Cardiac fibroblast (primary cell): Measurements from ENCODE around the gene LRP1B.

ENCODE experiments used
- DNase-seq, 2 donors: peaks; one replicate each; pipeline versions ENCODE4 v3.0.0 to v3.0.0-alpha.2; 2010; ENCODE audit warnings: low read depth in 2 of 2
- H3K4me3 ChIP-seq, 2 donors: replicated peaks in 1 of 2; 1 replicate in 1 of 2; 2 replicates in 1 of 2; pipeline ENCODE4 v1.5.1; 2011; ENCODE audit warnings: low read depth in 2 of 2, low read length in 2 of 2, mild to moderate bottlenecking in 2 of 2, moderate library complexity in 1 of 2
- TF ChIP-seq, protein P1 (sequence below): IDR thresholded peaks from one replicate; pipeline ENCODE4 v1.5.1; 2011; ENCODE audit warnings: low read depth, mild to moderate bottlenecking, low read length, inconsistent platforms

The LRP1B gene

GRCh38 chr2:140529706-140530105 lies 1601.1 kb downstream of the LRP1B start:
- no peak overlapping the region for H3K4me3 ChIP-seq
- TF ChIP-seq, protein P1, sequence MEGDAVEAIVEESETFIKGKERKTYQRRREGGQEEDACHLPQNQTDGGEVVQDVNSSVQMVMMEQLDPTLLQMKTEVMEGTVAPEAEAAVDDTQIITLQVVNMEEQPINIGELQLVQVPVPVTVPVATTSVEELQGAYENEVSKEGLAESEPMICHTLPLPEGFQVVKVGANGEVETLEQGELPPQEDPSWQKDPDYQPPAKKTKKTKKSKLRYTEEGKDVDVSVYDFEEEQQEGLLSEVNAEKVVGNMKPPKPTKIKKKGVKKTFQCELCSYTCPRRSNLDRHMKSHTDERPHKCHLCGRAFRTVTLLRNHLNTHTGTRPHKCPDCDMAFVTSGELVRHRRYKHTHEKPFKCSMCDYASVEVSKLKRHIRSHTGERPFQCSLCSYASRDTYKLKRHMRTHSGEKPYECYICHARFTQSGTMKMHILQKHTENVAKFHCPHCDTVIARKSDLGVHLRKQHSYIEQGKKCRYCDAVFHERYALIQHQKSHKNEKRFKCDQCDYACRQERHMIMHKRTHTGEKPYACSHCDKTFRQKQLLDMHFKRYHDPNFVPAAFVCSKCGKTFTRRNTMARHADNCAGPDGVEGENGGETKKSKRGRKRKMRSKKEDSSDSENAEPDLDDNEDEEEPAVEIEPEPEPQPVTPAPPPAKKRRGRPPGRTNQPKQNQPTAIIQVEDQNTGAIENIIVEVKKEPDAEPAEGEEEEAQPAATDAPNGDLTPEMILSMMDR = no peak
- peak in 1 of 2 donors; percentile 3 for DNase-seq

- TF ChIP-seq, protein P1 = no peak
- no peak overlapping the region for H3K4me3 ChIP-seq
- DNase-seq = no peak
Observed at GRCh38 chr2:140528982-140529381, 1601.8 kb downstream of the LRP1B start.

DNA sequence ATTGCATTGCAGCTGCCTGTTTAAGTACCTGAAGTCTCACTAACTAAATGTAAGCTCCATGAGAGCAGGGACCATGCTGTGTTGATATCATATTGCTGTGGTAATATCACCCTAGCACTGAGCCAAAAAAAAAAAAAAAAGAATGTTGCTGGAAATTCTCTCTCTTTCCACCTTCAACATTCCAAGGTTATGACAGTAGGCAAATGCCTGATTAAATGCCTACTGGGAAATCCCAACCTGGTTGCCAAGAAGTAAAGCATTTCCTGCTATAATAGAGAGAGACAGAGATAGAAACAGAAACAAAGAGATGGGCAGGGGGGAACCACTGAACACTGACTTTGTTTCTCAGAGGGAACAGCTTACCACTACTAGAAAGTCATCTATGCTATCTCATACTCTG lies 1604.2 kb downstream of the LRP1B start:
- DNase-seq = peak; percentile 58 to 67
- H3K4me3 ChIP-seq = no peak overlapping the region
- TF ChIP-seq, protein P1 = no peak

DNA sequence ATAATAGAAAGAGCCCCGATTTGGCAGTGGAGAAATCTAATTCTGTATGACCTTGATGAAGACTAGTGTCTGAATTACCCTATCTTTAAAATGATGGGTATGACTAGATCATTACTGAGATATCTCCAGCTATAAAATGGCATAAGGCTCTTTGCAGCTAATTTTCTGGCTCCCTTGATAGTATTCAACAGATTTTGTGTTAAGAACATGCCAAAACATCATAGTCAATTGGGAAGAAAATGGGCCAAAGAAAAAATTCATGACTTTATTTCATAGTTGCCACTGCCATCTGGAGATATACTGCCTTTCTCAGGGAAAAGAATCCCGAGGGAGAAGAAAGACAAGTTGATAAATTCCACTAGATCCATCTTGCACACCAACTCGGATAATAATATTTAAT lies 1618.7 kb downstream of the LRP1B start:
- H3K4me3 ChIP-seq = no peak overlapping the region
- no peak for DNase-seq
- TF ChIP-seq, protein P1 = no peak

DNA sequence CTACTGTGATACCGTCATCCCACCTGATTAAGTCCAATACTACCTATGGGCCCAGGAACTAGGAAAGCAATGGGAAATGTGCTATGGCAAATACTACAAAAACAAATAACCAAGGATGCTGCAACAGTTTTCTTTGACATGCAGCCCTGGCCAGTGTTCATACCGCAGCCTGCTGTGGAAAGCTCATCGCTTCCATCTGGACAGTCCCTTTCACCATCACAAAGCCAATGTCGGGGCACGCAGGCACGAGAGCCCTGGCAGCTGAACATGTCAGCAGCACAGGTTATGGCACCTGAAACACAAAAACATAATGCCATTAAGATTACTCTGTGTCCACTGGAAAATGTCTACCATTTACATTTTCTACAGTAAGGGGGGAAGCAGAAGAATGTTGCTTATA lies 1621.1 kb downstream of the LRP1B start:
- TF ChIP-seq, protein P1 = no peak
- no peak overlapping the region for H3K4me3 ChIP-seq
- no peak for DNase-seq

DNA sequence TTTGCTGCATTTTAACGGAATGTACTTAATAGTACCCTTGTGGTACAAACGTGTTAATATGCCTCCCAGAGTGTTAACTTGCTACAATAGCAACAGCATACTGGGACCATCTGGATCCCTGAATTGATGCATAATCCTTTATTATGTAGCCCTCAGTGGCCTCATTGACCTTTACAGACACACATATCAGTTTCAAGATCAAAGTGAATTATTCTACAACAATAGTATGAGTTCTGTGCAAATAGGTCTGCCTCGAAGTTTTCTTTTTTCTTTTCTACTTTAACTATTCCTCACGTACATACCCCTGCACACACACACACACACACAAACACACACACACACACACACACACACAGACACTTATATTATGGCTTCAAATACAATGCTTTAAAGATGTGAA lies 1622.1 kb downstream of the LRP1B start:
- H3K4me3 ChIP-seq = no peak overlapping the region
- TF ChIP-seq, protein P1 = no peak
- no peak for DNase-seq

GRCh38 chr2:140506606-140507005 lies 1624.2 kb downstream of the LRP1B start:
- DNase-seq = peak; percentile 59 to 80
- TF ChIP-seq, protein P1 = no peak
- H3K4me3 ChIP-seq = no peak overlapping the region
